H9 (cell line): ENCODE data around the gene NCLN. TPM values are rescaled to one million over a fixed set of nuclear protein-coding genes. Genes with fewer than 3 reads are reported as not detected.

Experiments used
- DNase-seq: peaks from one replicate; pipeline ENCODE4 v3.0.0-alpha.2; 2017
- H2AFZ ChIP-seq: one replicate; pipeline ENCODE4 v1.6.1; 2013; ENCODE audit warnings: mild to moderate bottlenecking, low read length, control low read depth, moderate library complexity
- H2AK5ac ChIP-seq: 2 replicates; pipeline ENCODE4 v1.6.1; 2013; ENCODE audit warnings: low read length, control low read depth, mixed read lengths; ENCODE audit not compliant: insufficient read length
- H2BK120ac ChIP-seq: one replicate; pipeline ENCODE4 v1.6.1; 2013; ENCODE audit warnings: low read depth, mild to moderate bottlenecking, low read length, control low read depth, inconsistent platforms; ENCODE audit not compliant: poor library complexity, severe bottlenecking
- H2BK12ac ChIP-seq: 2 replicates; pipeline ENCODE4 v1.6.1; 2013; ENCODE audit warnings: low read length, control low read depth, mixed read lengths, low read depth; ENCODE audit not compliant: insufficient read length
- H2BK15ac ChIP-seq: 2 replicates; pipeline ENCODE4 v1.6.1; 2013; ENCODE audit warnings: low read depth, low read length, control low read depth
- H2BK20ac ChIP-seq: one replicate; pipeline ENCODE4 v1.6.1; 2013; ENCODE audit warnings: low read depth, mild to moderate bottlenecking, low read length, control low read depth, inconsistent platforms; ENCODE audit not compliant: poor library complexity, severe bottlenecking
- H2BK5ac ChIP-seq: 2 replicates; pipeline ENCODE4 v1.6.1; 2013; ENCODE audit warnings: low read length, control low read depth, mixed read lengths; ENCODE audit not compliant: insufficient read length
- H3K14ac ChIP-seq: 2 replicates; pipeline ENCODE4 v1.6.1; 2013; ENCODE audit warnings: low read length, control low read depth; ENCODE audit not compliant: insufficient read depth
- H3K18ac ChIP-seq: 2 replicates; pipeline ENCODE4 v1.6.1; 2013; ENCODE audit warnings: low read depth, mild to moderate bottlenecking, mixed read lengths, low read length, control low read depth; ENCODE audit not compliant: insufficient read length
- H3K23ac ChIP-seq: 2 replicates; pipeline ENCODE4 v1.6.1; 2013; ENCODE audit warnings: low read length, control low read depth, mixed read lengths, low read depth; ENCODE audit not compliant: insufficient read length
- H3K23me2 ChIP-seq: 2 replicates; pipeline ENCODE4 v1.6.1; 2013; ENCODE audit warnings: low read depth, mild to moderate bottlenecking, mixed read lengths, low read length, control low read depth; ENCODE audit not compliant: insufficient read length, poor library complexity, severe bottlenecking
- H3K27ac ChIP-seq: 2 replicates; pipeline ENCODE4 v1.5.1; 2013; ENCODE audit warnings: low read length, control low read depth, mixed read lengths, low read depth; ENCODE audit not compliant: insufficient read length
- H3K27me3 ChIP-seq: 2 replicates; pipeline ENCODE4 v1.6.1; 2013; ENCODE audit warnings: low read length, control low read depth, inconsistent platforms; ENCODE audit not compliant: insufficient read depth
- H3K4ac ChIP-seq: 2 replicates; pipeline ENCODE4 v1.6.1; 2013; ENCODE audit warnings: low read depth, mild to moderate bottlenecking, control low read depth, inconsistent platforms, low read length, moderate library complexity
- H3K4me1 ChIP-seq: 2 replicates; pipeline ENCODE4 v1.6.1; 2013; ENCODE audit warnings: low read length, control low read depth, inconsistent platforms; ENCODE audit not compliant: insufficient read depth
- H3K4me2 ChIP-seq: 2 replicates; pipeline ENCODE4 v1.6.1; 2013; ENCODE audit warnings: low read length, control low read depth, mixed read lengths; ENCODE audit not compliant: insufficient read length, insufficient read depth
- H3K56ac ChIP-seq: 2 replicates; pipeline ENCODE4 v1.6.1; 2013; ENCODE audit warnings: low read depth, mild to moderate bottlenecking, mixed read lengths, low read length, control low read depth; ENCODE audit not compliant: insufficient read length
- H3K79me1 ChIP-seq: 2 replicates; pipeline ENCODE4 v1.6.1; 2013; ENCODE audit warnings: low read depth, mild to moderate bottlenecking, moderate library complexity, low read length, control low read depth, inconsistent platforms; ENCODE audit not compliant: insufficient read depth, poor library complexity, severe bottlenecking
- H3K79me2 ChIP-seq: 2 replicates; pipeline ENCODE4 v1.6.1; 2013; ENCODE audit warnings: low read length, control low read depth, inconsistent platforms; ENCODE audit not compliant: insufficient read depth
- H3K9ac ChIP-seq: 2 replicates; pipeline ENCODE4 v1.6.1; 2013; ENCODE audit warnings: low read length, control low read depth, mixed read lengths; ENCODE audit not compliant: insufficient read length; ENCODE audit errors: extremely low read depth
- H3K9me3 ChIP-seq: one replicate; pipeline ENCODE4 v1.6.1; 2013; ENCODE audit warnings: low read depth, low read length, inconsistent platforms; ENCODE audit not compliant: control insufficient read depth
- H3T11ph ChIP-seq: one replicate; pipeline ENCODE4 v1.6.1; 2013; ENCODE audit warnings: mild to moderate bottlenecking, low read length, control low read depth, inconsistent platforms
- H4K20me1 ChIP-seq: one replicate; pipeline ENCODE4 v1.6.1; 2013; ENCODE audit not compliant: control insufficient read depth, insufficient read length, insufficient read depth
- H4K5ac ChIP-seq: 2 replicates; pipeline ENCODE4 v1.6.1; 2013; ENCODE audit warnings: low read depth, mild to moderate bottlenecking, mixed read lengths, low read length, control low read depth; ENCODE audit not compliant: insufficient read length
- H4K8ac ChIP-seq: replicated peaks from 2 replicates; pipeline ENCODE4 v1.6.1; 2013; ENCODE audit warnings: low read length, control low read depth, mixed read lengths, low read depth; ENCODE audit not compliant: insufficient read length
- H4K91ac ChIP-seq: 2 replicates; pipeline ENCODE4 v1.6.1; 2013; ENCODE audit warnings: low read depth, mild to moderate bottlenecking, moderate library complexity, mixed read lengths, low read length, control low read depth; ENCODE audit not compliant: insufficient read length
- H3K27ac Mint-ChIP-seq, 3 experiments: 2 replicates in 2 of 3; 3 replicates in 1 of 3; pipeline ENCODE4 v1.8.0; 2020 to 2021; ENCODE audit warnings: mixed read lengths in 3 of 3, mild to moderate bottlenecking in 1 of 3, moderate library complexity in 1 of 3
- H3K27me3 Mint-ChIP-seq: 2 replicates; pipeline ENCODE4 v1.8.0; 2021; ENCODE audit warnings: low read depth, mild to moderate bottlenecking, moderate library complexity, mixed read lengths
- H3K36me3 Mint-ChIP-seq, 3 experiments: 2 replicates in 2 of 3; 3 replicates in 1 of 3; pipeline ENCODE4 v1.8.0; 2020 to 2021; ENCODE audit warnings: low read depth in 3 of 3, mixed read lengths in 3 of 3; ENCODE audit not compliant: insufficient read depth in 1 of 3
- H3K4me1 Mint-ChIP-seq, 2 experiments: 2 replicates each; pipeline ENCODE4 v1.8.0; 2020; ENCODE audit warnings: mixed read lengths in 2 of 2
- H3K4me3 Mint-ChIP-seq, 2 experiments: 2 replicates in 1 of 2; 3 replicates in 1 of 2; pipeline ENCODE4 v1.8.0; 2020 to 2021; ENCODE audit warnings: mild to moderate bottlenecking in 2 of 2, mixed read lengths in 2 of 2, moderate library complexity in 1 of 2
- H3K9me3 Mint-ChIP-seq, 2 experiments: 2 replicates in 1 of 2; 3 replicates in 1 of 2; pipeline ENCODE4 v1.8.0; 2020; ENCODE audit warnings: mild to moderate bottlenecking in 2 of 2, mixed read lengths in 2 of 2, moderate library complexity in 1 of 2
- WGBS: extraction: QIAGEN DNeasy Blood & Tissue Kit; methylation state at CpG from one replicate; pipeline ENCODE4 v1.1.7; 2013; ENCODE audit warnings: missing lambda C conversion rate, low lambda C conversion rate, mixed read lengths; ENCODE audit not compliant: insufficient read length; ENCODE audit errors: extremely low coverage; 5-methylcytosine and 5-hydroxymethylcytosine counted together
- total RNA-seq: library from RNA; stranded (reverse); gene quantifications from 2 replicates; pipeline ENCODE4 v1.2.1, GENCODE V29; 2021
- TF ChIP-seq, protein P1 (sequence below): fragments of 200-600 bp; sonication (generic); conservative IDR thresholded peaks from 3 replicates; pipeline ENCODE4 v1.8.0; 2021; ENCODE audit warnings: antibody characterized with exemption, mild to moderate bottlenecking

The NCLN gene
- total RNA-seq, 1 experiment from 2014 or later: 94.8 TPM

GRCh38 chr19:3151563-3152418, 33.9 kb upstream of the NCLN start:
- DNase-seq: no peak
- H3K9ac ChIP-seq: no peak overlapping the region
- no peak overlapping the region; the same call in 1 of the 2 replicates for H3K14ac ChIP-seq
- no peak overlapping the region for H3K4me3 Mint-ChIP-seq
- H3K4ac ChIP-seq: no peak overlapping the region
- no peak overlapping the region for H3K27ac ChIP-seq
- no peaks in the 10 kb centered on the region for H3K27me3 ChIP-seq
- H4K8ac ChIP-seq: no peak overlapping the region
- H4K5ac ChIP-seq: peak overlapping the region; percentile 61
- no peak overlapping the region for H2BK12ac ChIP-seq
- H3K23ac ChIP-seq: no peak overlapping the region
- no peaks in the 10 kb centered on the region for H3K79me1 ChIP-seq
- no peak overlapping the region for H2BK15ac ChIP-seq
- no peak overlapping the region for H2BK20ac ChIP-seq
- H2BK120ac ChIP-seq: no peak overlapping the region
- no peak overlapping the region for H2AFZ ChIP-seq
- no peaks in the 10 kb centered on the region for H3K79me2 ChIP-seq
- H3K23me2 ChIP-seq: no peaks in the 10 kb centered on the region
- H3K36me3 Mint-ChIP-seq: 0 out of 7 replicates have a peak, but pooled peaks cover 0 to 3% (median 0%) of the 10 kb centered on the region in 3 experiments
- no peak overlapping the region for H3T11ph ChIP-seq
- H3K4me1 ChIP-seq: no peaks in the 10 kb centered on the region
- no peak overlapping the region for H3K27ac Mint-ChIP-seq
- peaks cover 19% of the 10 kb centered on the region for H3K27me3 Mint-ChIP-seq
- no peak overlapping the region for H3K4me2 ChIP-seq
- peaks cover 6 to 18% of the 10 kb centered on the region in 2 experiments for H3K4me1 Mint-ChIP-seq
- H2AK5ac ChIP-seq: no peak overlapping the region
- WGBS: no CpG with 5 or more reads among the region's 14 CpGs
- H3K56ac ChIP-seq: no peak overlapping the region
- no peak overlapping the region for H3K18ac ChIP-seq
- H2BK5ac ChIP-seq: no peak overlapping the region
- H3K9me3 ChIP-seq: no peaks in the 10 kb centered on the region
- TF ChIP-seq, protein P1, sequence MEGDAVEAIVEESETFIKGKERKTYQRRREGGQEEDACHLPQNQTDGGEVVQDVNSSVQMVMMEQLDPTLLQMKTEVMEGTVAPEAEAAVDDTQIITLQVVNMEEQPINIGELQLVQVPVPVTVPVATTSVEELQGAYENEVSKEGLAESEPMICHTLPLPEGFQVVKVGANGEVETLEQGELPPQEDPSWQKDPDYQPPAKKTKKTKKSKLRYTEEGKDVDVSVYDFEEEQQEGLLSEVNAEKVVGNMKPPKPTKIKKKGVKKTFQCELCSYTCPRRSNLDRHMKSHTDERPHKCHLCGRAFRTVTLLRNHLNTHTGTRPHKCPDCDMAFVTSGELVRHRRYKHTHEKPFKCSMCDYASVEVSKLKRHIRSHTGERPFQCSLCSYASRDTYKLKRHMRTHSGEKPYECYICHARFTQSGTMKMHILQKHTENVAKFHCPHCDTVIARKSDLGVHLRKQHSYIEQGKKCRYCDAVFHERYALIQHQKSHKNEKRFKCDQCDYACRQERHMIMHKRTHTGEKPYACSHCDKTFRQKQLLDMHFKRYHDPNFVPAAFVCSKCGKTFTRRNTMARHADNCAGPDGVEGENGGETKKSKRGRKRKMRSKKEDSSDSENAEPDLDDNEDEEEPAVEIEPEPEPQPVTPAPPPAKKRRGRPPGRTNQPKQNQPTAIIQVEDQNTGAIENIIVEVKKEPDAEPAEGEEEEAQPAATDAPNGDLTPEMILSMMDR: no peak
- H4K91ac ChIP-seq: no peak overlapping the region
- H3K9me3 Mint-ChIP-seq: peaks cover 3 to 9% of the 10 kb centered on the region in 2 experiments; a peak in 2 of 5 replicates
- no peaks in the 10 kb centered on the region for H4K20me1 ChIP-seq
